AG09309 (cell line): ENCODE measurements around the gene CLCN7.

Experiments used
- DNase-seq: peaks from one replicate; pipeline ENCODE4 v3.0.0-alpha.2; 2010; ENCODE audit warnings: low read depth
- H3K4me3 ChIP-seq: 2 replicates; pipeline ENCODE4 v1.5.1; 2011; ENCODE audit warnings: mild to moderate bottlenecking, low read depth, low read length, moderate library complexity; ENCODE audit not compliant: control insufficient read depth
- CTCF ChIP-seq: IDR thresholded peaks from 2 replicates; pipeline ENCODE4 v1.5.1; 2011; ENCODE audit warnings: mild to moderate bottlenecking, low read depth, low read length, inconsistent platforms; ENCODE audit not compliant: insufficient read depth, control insufficient read depth; ENCODE audit errors: missing control alignments

CLCN7 gene

GRCh38 chr16:1518626-1519135 is 43.9 kb upstream of the CLCN7 start:
- H3K4me3 ChIP-seq, result no peak overlapping the region
- DNase-seq, result no peak
- TF ChIP-seq CTCF, result no peak

- TF ChIP-seq CTCF, result no peak
- H3K4me3 ChIP-seq, result no peak overlapping the region
- DNase-seq, result no peak
These were observed 39.7 kb upstream of the CLCN7 start for GRCh38 chr16:1514507-1514906.

GRCh38 chr16:1512774-1513173 is 37.9 kb upstream of the CLCN7 start:
- no peak overlapping the region for H3K4me3 ChIP-seq
- no peak for TF ChIP-seq CTCF
- no peak for DNase-seq

- no peak for DNase-seq
- no peak for TF ChIP-seq CTCF
These were observed 37.1 kb upstream of the CLCN7 start for GRCh38 chr16:1511662-1512569.

GRCh38 chr16:1510941-1511351 is 36.1 kb upstream of the CLCN7 start:
- no peak for DNase-seq
- no peak overlapping the region for H3K4me3 ChIP-seq
- no peak for TF ChIP-seq CTCF

More at GRCh38 chr16:1511662-1512569, 37.1 kb upstream of the CLCN7 start:
- H3K4me3 ChIP-seq, result no peak overlapping the region

GRCh38 chr16:1510272-1510671 is 35.4 kb upstream of the CLCN7 start:
- no peak overlapping the region for H3K4me3 ChIP-seq
- no peak for DNase-seq
- no peak for TF ChIP-seq CTCF
